Endodermal cell (in vitro differentiated cells): ENCODE data around the gene NEK4. TPM values are rescaled to one million over a fixed set of nuclear protein-coding genes. Genes with fewer than 3 reads are reported as not detected.

ENCODE experiments used
- DNase-seq: peaks from one replicate; pipeline ENCODE4 v3.0.0-alpha.2; 2017
- H3K27ac ChIP-seq: 2 replicates; pipeline ENCODE4 v1.5.1; 2013; ENCODE audit warnings: mild to moderate bottlenecking, low read depth, low read length, moderate library complexity
- H3K27me3 ChIP-seq: 2 replicates; pipeline ENCODE4 v1.6.1; 2013; ENCODE audit warnings: mild to moderate bottlenecking, low read length, moderate library complexity; ENCODE audit not compliant: insufficient read depth, control insufficient read depth, poor library complexity, severe bottlenecking
- H3K36me3 ChIP-seq: 2 replicates; pipeline ENCODE4 v1.7.0; 2013; ENCODE audit warnings: mild to moderate bottlenecking, low read length, moderate library complexity; ENCODE audit not compliant: control insufficient read depth, insufficient read depth
- H3K4me1 ChIP-seq: one replicate; pipeline ENCODE4 v1.7.0; 2013; ENCODE audit warnings: low read length; ENCODE audit not compliant: control insufficient read depth, insufficient read depth
- H3K4me3 ChIP-seq: 2 replicates; pipeline ENCODE4 v1.5.1; 2013; ENCODE audit warnings: mild to moderate bottlenecking, low read length, moderate library complexity
- H3K9ac ChIP-seq: 2 replicates; pipeline ENCODE4 v1.6.1; 2013; ENCODE audit warnings: mild to moderate bottlenecking, low read length, moderate library complexity; ENCODE audit not compliant: poor library complexity, severe bottlenecking; ENCODE audit errors: extremely low read depth
- H3K9me3 ChIP-seq: 2 replicates; pipeline ENCODE4 v1.6.1; 2013; ENCODE audit warnings: mild to moderate bottlenecking, low read length, moderate library complexity; ENCODE audit not compliant: control insufficient read depth
- H3K27ac Mint-ChIP-seq: 2 replicates; pipeline ENCODE4 v1.8.0; 2020; ENCODE audit warnings: mixed read lengths
- H3K27me3 Mint-ChIP-seq: 2 replicates; pipeline ENCODE4 v1.8.0; 2021; ENCODE audit warnings: mild to moderate bottlenecking, mixed read lengths; ENCODE audit not compliant: insufficient read depth
- H3K36me3 Mint-ChIP-seq: 2 replicates; pipeline ENCODE4 v1.8.0; 2020; ENCODE audit warnings: low read depth, mixed read lengths
- H3K4me1 Mint-ChIP-seq: 2 replicates; pipeline ENCODE4 v1.8.0; 2020; ENCODE audit warnings: mixed read lengths
- H3K4me3 Mint-ChIP-seq: 2 replicates; pipeline ENCODE4 v1.8.0; 2020; ENCODE audit warnings: mild to moderate bottlenecking, moderate library complexity, mixed read lengths
- H3K9me3 Mint-ChIP-seq: 2 replicates; pipeline ENCODE4 v1.8.0; 2020; ENCODE audit warnings: mild to moderate bottlenecking, mixed read lengths
- CTCF ChIP-seq: fragments of 200-600 bp; sonication (generic); conservative IDR thresholded peaks from 2 replicates; pipeline ENCODE4 v1.5.0; 2021; ENCODE audit warnings: antibody characterized with exemption, mild to moderate bottlenecking
- WGBS, 2 experiments: methylation state at CpG; one replicate each; pipeline versions ENCODE4 v1.1.5 to v1.1.7; 2013; ENCODE audit warnings: missing lambda C conversion rate in 2 of 2, mixed read lengths in 1 of 2; ENCODE audit not compliant: insufficient coverage in 1 of 2, insufficient read length in 1 of 2; 5-methylcytosine and 5-hydroxymethylcytosine counted together
- total RNA-seq, 2 donors: library from RNA; stranded (reverse); fragmentation: NEBNext Ultra II Directional in 1 of 2; extraction: Animal tissue kit (Norgen Biotek cat#: 25700) in 1 of 2; gene quantifications; 2 replicates in 1 of 2; 3 replicates in 1 of 2; pipeline ENCODE4 v1.2.1, GENCODE V29; 2021

Gene NEK4
- total RNA-seq, 2 donors from 2014 or later, result 44.2 to 49.5 TPM

- H3K27me3 ChIP-seq, result no peaks in the 10 kb centered on the region
- no peak overlapping the region for H3K27ac ChIP-seq
- Mint-ChIP-seq H3K27ac (no peak overlapping the region), H3K27me3 (no peaks in the 10 kb centered on the region), H3K9me3 (no peaks in the 10 kb centered on the region), H3K4me3 (no peak overlapping the region), H3K4me1 (peaks cover 10% of the 10 kb centered on the region), H3K36me3 (peaks cover 38% of the 10 kb centered on the region)
- no peak for TF ChIP-seq CTCF
- H3K9ac ChIP-seq, result no peak overlapping the region
- WGBS, 2 experiments, result 85 to 89% methylated on average over 3 of the region's 3 CpGs
- H3K4me1 ChIP-seq, result no peaks in the 10 kb centered on the region
- H3K36me3 ChIP-seq, result peaks cover 50% of the 10 kb centered on the region
- DNase-seq, result no peak
- no peaks in the 10 kb centered on the region for H3K9me3 ChIP-seq
- no peak overlapping the region for H3K4me3 ChIP-seq
Measured at GRCh38 chr3:52681596-52681995, 89.1 kb downstream of the NEK4 start.

- H3K4me1 Mint-ChIP-seq, result peaks cover 10% of the 10 kb centered on the region
- no peak overlapping the region for H3K9ac ChIP-seq
- H3K9me3 ChIP-seq, result no peaks in the 10 kb centered on the region
- no peaks in the 10 kb centered on the region for H3K27me3 ChIP-seq
- no peaks in the 10 kb centered on the region for H3K9me3 Mint-ChIP-seq
- no peak overlapping the region for H3K4me3 Mint-ChIP-seq
- H3K4me3 ChIP-seq, result no peak overlapping the region
- TF ChIP-seq CTCF, result no peak
- H3K27ac ChIP-seq, result no peak overlapping the region
- WGBS, 2 experiments, result 93% methylated on average over 1 of the region's 1 CpG; no CpG with 5 or more reads in 1 of the 2 experiments
- no peak overlapping the region for H3K27ac Mint-ChIP-seq
- H3K4me1 ChIP-seq, result no peaks in the 10 kb centered on the region
- H3K36me3 ChIP-seq, result peaks cover 64% of the 10 kb centered on the region
- no peaks in the 10 kb centered on the region for H3K27me3 Mint-ChIP-seq
- H3K36me3 Mint-ChIP-seq, result peaks cover 49% of the 10 kb centered on the region
- DNase-seq, result no peak
Measured at GRCh38 chr3:52679811-52680210, 90.9 kb downstream of the NEK4 start.

- Histone ChIP-seq H3K36me3 (peaks cover 65% of the 10 kb centered on the region), H3K9me3 (no peaks in the 10 kb centered on the region), H3K4me1 (no peaks in the 10 kb centered on the region), H3K27me3 (no peaks in the 10 kb centered on the region), H3K4me3 (no peak overlapping the region), H3K9ac (no peak overlapping the region), H3K27ac (no peak overlapping the region)
- 93 to 98% methylated on average over 3 of the region's 3 CpGs for WGBS, 2 experiments
- H3K4me3 Mint-ChIP-seq, result no peak overlapping the region
- peaks cover 50% of the 10 kb centered on the region for H3K36me3 Mint-ChIP-seq
- DNase-seq, result no peak
- H3K4me1 Mint-ChIP-seq, result peaks cover 4% of the 10 kb centered on the region
- H3K27me3 Mint-ChIP-seq, result no peaks in the 10 kb centered on the region
- H3K9me3 Mint-ChIP-seq, result no peaks in the 10 kb centered on the region
- no peak for TF ChIP-seq CTCF
- H3K27ac Mint-ChIP-seq, result no peak overlapping the region
Measured at GRCh38 chr3:52679199-52679538, 91.6 kb downstream of the NEK4 start.
